IMR-90 (cell line): ENCODE measurements around the gene DAZL. TPM values are rescaled to one million over a fixed set of nuclear protein-coding genes. Genes with fewer than 3 reads are reported as not detected.
A peak's percentile ranks its signal among the peaks of the same experiment; 100 is the strongest.

Experiments
- ATAC-seq: fragments of 200-7000 bp; cut with Tn5 transposase; 2 replicates; pipeline ENCODE4 v1.9.1; 2020; ENCODE audit warnings: low read depth, mild to moderate bottlenecking, moderate library complexity
- BruUV-seq: library from RNA; stranded (reverse); fragments of 400-500 nt; replicated peaks from 2 replicates; lab custom pipeline; 2021; lab: Mats Ljungman, UMichigan
- CTCF ChIA-PET: fragments of 300-600 bp; formaldehyde crosslinking; extraction: SDS; loops from one replicate; lab custom pipeline; 2021; ENCODE audit warnings: antibody characterized with exemption; lab: Yijun Ruan, JAX
- POLR2A ChIA-PET: fragments of 300-600 bp; sonication (Branson Sonifier 250); formaldehyde crosslinking; loops from one replicate; lab custom pipeline; 2022; ENCODE audit warnings: antibody characterized with exemption; ENCODE audit not compliant: unreplicated experiment; lab: Charles Lee
- DNase-seq: peaks from one replicate; pipeline ENCODE4 v3.0.0; 2013
- H2AFZ ChIP-seq: replicated peaks from 2 replicates; pipeline ENCODE3; 2013; ENCODE audit warnings: low read length, mild to moderate bottlenecking; ENCODE audit not compliant: poor library complexity
- H2AK5ac ChIP-seq: 2 replicates; pipeline ENCODE4 v1.6.1; 2013; ENCODE audit warnings: low read depth, low read length, inconsistent platforms
- H2AK9ac ChIP-seq: replicated peaks from 2 replicates; pipeline ENCODE3; 2013; ENCODE audit warnings: mild to moderate bottlenecking, low read depth, low read length, moderate library complexity; ENCODE audit not compliant: poor library complexity
- H2BK120ac ChIP-seq: 2 replicates; pipeline ENCODE4 v1.6.1; 2013; ENCODE audit warnings: low read depth, low read length, inconsistent platforms
- H2BK15ac ChIP-seq: 3 replicates; pipeline ENCODE4 v1.6.1; 2013; ENCODE audit warnings: low read depth, low read length, inconsistent platforms
- H2BK20ac ChIP-seq: 2 replicates; pipeline ENCODE4 v1.6.1; 2013; ENCODE audit warnings: low read depth, mild to moderate bottlenecking, inconsistent platforms, low read length, moderate library complexity
- H2BK5ac ChIP-seq: 2 replicates; pipeline ENCODE4 v1.6.1; 2013; ENCODE audit warnings: mild to moderate bottlenecking, low read depth, low read length, inconsistent platforms; ENCODE audit not compliant: poor library complexity, severe bottlenecking
- H3K14ac ChIP-seq: replicated peaks from 2 replicates; pipeline ENCODE4 v1.6.1; 2013; ENCODE audit warnings: low read depth, low read length, inconsistent platforms
- H3K18ac ChIP-seq: 2 replicates; pipeline ENCODE4 v1.6.1; 2013; ENCODE audit warnings: low read depth, low read length, control low read depth
- H3K23ac ChIP-seq: 2 replicates; pipeline ENCODE4 v1.6.1; 2013; ENCODE audit warnings: low read depth, low read length, inconsistent platforms
- H3K27ac ChIP-seq: 2 replicates; pipeline ENCODE4 v1.5.1; 2013; ENCODE audit warnings: mild to moderate bottlenecking, control low read depth, low read length; ENCODE audit not compliant: insufficient read depth
- H3K27me3 ChIP-seq: 2 replicates; pipeline ENCODE4 v1.6.1; 2013; ENCODE audit warnings: low read length; ENCODE audit not compliant: control insufficient read depth, insufficient read depth
- H3K36me3 ChIP-seq: 2 replicates; pipeline ENCODE4 v1.6.1; 2013; ENCODE audit warnings: low read length, mixed read lengths; ENCODE audit not compliant: control insufficient read depth, insufficient read depth
- H3K4ac ChIP-seq: 2 replicates; pipeline ENCODE4 v1.6.1; 2013; ENCODE audit warnings: low read depth, low read length, inconsistent platforms
- H3K4me1 ChIP-seq: 2 replicates; pipeline ENCODE4 v1.6.1; 2013; ENCODE audit warnings: low read length, mixed read lengths; ENCODE audit not compliant: control insufficient read depth, insufficient read depth
- H3K4me2 ChIP-seq: 2 replicates; pipeline ENCODE4 v1.6.1; 2013; ENCODE audit warnings: low read depth, mild to moderate bottlenecking, control low read depth, low read length, moderate library complexity
- H3K4me3 ChIP-seq: 2 replicates; pipeline ENCODE4 v1.5.1; 2013; ENCODE audit warnings: low read depth, mild to moderate bottlenecking, control low read depth, low read length, moderate library complexity; ENCODE audit not compliant: insufficient read depth
- H3K56ac ChIP-seq: 2 replicates; pipeline ENCODE4 v1.6.1; 2013; ENCODE audit warnings: low read length, inconsistent platforms; ENCODE audit not compliant: insufficient read depth; ENCODE audit errors: extremely low read depth
- H3K79me1 ChIP-seq, 2 experiments: 2 replicates each; pipeline ENCODE4 v1.6.1; 2013; ENCODE audit warnings: low read length in 2 of 2, inconsistent platforms in 1 of 2, low read depth in 1 of 2
- H3K9ac ChIP-seq: 2 replicates; pipeline ENCODE4 v1.6.1; 2013; ENCODE audit warnings: low read depth, low read length, control low read depth
- H3K9me1 ChIP-seq: 2 replicates; pipeline ENCODE4 v1.6.1; 2013; ENCODE audit warnings: low read length, inconsistent platforms; ENCODE audit not compliant: insufficient read depth
- H3K9me3 ChIP-seq: 2 replicates; pipeline ENCODE4 v1.6.1; 2013; ENCODE audit warnings: low read length; ENCODE audit not compliant: control insufficient read depth, insufficient read depth
- H4K20me1 ChIP-seq: 2 replicates; pipeline ENCODE4 v1.6.1; 2013; ENCODE audit warnings: low read length, inconsistent platforms; ENCODE audit not compliant: insufficient read depth
- H4K5ac ChIP-seq: 2 replicates; pipeline ENCODE4 v1.6.1; 2013; ENCODE audit warnings: mild to moderate bottlenecking, low read depth, low read length, control low read depth
- H4K8ac ChIP-seq, 2 experiments: 2 replicates each; pipeline ENCODE4 v1.6.1; 2013; ENCODE audit warnings: low read depth in 2 of 2, low read length in 2 of 2, control low read depth in 1 of 2, inconsistent platforms in 1 of 2
- H4K91ac ChIP-seq: 2 replicates; pipeline ENCODE4 v1.6.1; 2013; ENCODE audit warnings: low read depth, low read length, inconsistent platforms; ENCODE audit not compliant: insufficient read depth
- BHLHE40 ChIP-seq: fragments of 150-350 bp; IDR thresholded peaks from 2 replicates; pipeline ENCODE4 v1.6.1; 2016; ENCODE audit warnings: mild to moderate bottlenecking, low read depth, low read length
- CHD1 ChIP-seq: IDR thresholded peaks from 2 replicates; pipeline ENCODE4 v1.6.1; 2012; ENCODE audit warnings: low read depth, low read length, improper control_type of control experiment
- CTCF ChIP-seq: conservative IDR thresholded peaks from 2 replicates; pipeline ENCODE4 v1.5.1; 2012; ENCODE audit warnings: mild to moderate bottlenecking, low read depth, low read length, improper control_type of control experiment
- ELK1 ChIP-seq: fragments of 150-350 bp; IDR thresholded peaks from 2 replicates; pipeline ENCODE4 v1.6.1; 2016; ENCODE audit warnings: low read depth, mild to moderate bottlenecking, low read length, moderate library complexity, borderline replicate concordance
- MAZ ChIP-seq: IDR thresholded peaks from 2 replicates; pipeline ENCODE4 v1.6.1; 2012; ENCODE audit warnings: low read depth, mild to moderate bottlenecking, low read length, improper control_type of control experiment, moderate library complexity, borderline replicate concordance
- NFE2L2 ChIP-seq: fragments of 150-350 bp; IDR thresholded peaks from 2 replicates; pipeline ENCODE4 v1.6.1; 2016; ENCODE audit warnings: low read depth, mild to moderate bottlenecking, low read length
- RAD21 ChIP-seq: IDR thresholded peaks from 2 replicates; pipeline ENCODE4 v1.6.1; 2012; ENCODE audit warnings: low read length, improper control_type of control experiment
- SMC3 ChIP-seq: fragments of 150-350 bp; IDR thresholded peaks from 2 replicates; pipeline ENCODE4 v1.6.1; 2016; ENCODE audit warnings: low read depth, mild to moderate bottlenecking, antibody characterized with exemption, low read length, moderate library complexity
- WGBS, 2 experiments: methylation state at CpG; one replicate each; pipeline versions ENCODE4 v1.1.5 to v1.1.7; 2013; ENCODE audit warnings: missing lambda C conversion rate in 2 of 2; ENCODE audit not compliant: insufficient read length in 1 of 2; ENCODE audit errors: extremely low coverage in 2 of 2; 5-methylcytosine and 5-hydroxymethylcytosine counted together
- dilution Hi-C: fragments of 300-500 bp; cut with HindIII; formaldehyde crosslinking; loops from one replicate; pipeline ENCODE4 v1.14.3; 2018; ENCODE audit warnings: low sequenced_read_pairs; ENCODE audit not compliant: unreplicated experiment
- in situ Hi-C: fragments of 300-500 bp; cut with MboI; formaldehyde crosslinking; loops from 3 replicates; pipeline ENCODE4 v1.14.3; 2019; ENCODE audit warnings: low sequenced_read_pairs, inconsistent platforms, mixed read lengths
- intact Hi-C: fragments of 100-400 bp; cut with micrococcal nuclease; formaldehyde crosslinking; loops from 2 replicates; pipeline ENCODE4 v1.10.0; 2022
- polyA plus RNA-seq, 3 experiments: library from polyadenylated mRNA; depleted of rRNA; stranded (reverse); fragments of >200 nt; gene quantifications; 2 replicates each; pipeline ENCODE4 v1.2.3, GENCODE V29; 2012; ENCODE audit warnings: low replicate concordance in 1 of 3
- total RNA-seq: library from RNA; depleted of rRNA; stranded (reverse); fragments of >200 nt; gene quantifications from 2 replicates; pipeline ENCODE4 v1.2.3, GENCODE V29; 2012

The DAZL gene
- total and polyA plus RNA-seq, 2 of the 4 experiments (the other 2 are of a cell fraction): not detected

GRCh38 chr3:16600780-16601536, 4.3 kb downstream of the DAZL start:
- Histone ChIP-seq H3K23ac (no peak overlapping the region), H2BK120ac (no peak overlapping the region), H3K56ac (no peak overlapping the region), H3K4me2 (no peak overlapping the region), H2BK5ac (no peak overlapping the region), H4K91ac (no peak overlapping the region), H3K4ac (no peak overlapping the region), H3K4me1 (no peaks in the 10 kb centered on the region), H3K36me3 (no peaks in the 10 kb centered on the region), H3K27ac (no peak overlapping the region), H3K18ac (no peak overlapping the region), H3K9me3 (no peaks in the 10 kb centered on the region), H2AFZ (no peak overlapping the region), H3K27me3 (peaks cover 3% of the 10 kb centered on the region), H4K5ac (no peak overlapping the region), H2BK15ac (no peak overlapping the region), H3K9me1 (no peaks in the 10 kb centered on the region), H3K9ac (no peak overlapping the region), H4K8ac (no peak overlapping the region), H3K14ac (no peak overlapping the region), H3K4me3 (no peak overlapping the region), H2AK9ac (no peak overlapping the region), H2BK20ac (no peak overlapping the region), H3K79me1 (no peaks in the 10 kb centered on the region), H4K20me1 (no peaks in the 10 kb centered on the region), H2AK5ac (no peak overlapping the region)
- in situ Hi-C loops (loop anchor here (5.0 kb wide), 1 partner anchor 636 kb away; no protein-coding TSS in a partner anchor), dilution Hi-C loops (loop anchor here (25.0 kb wide), 1 partner anchor 586 kb away; no protein-coding TSS in a partner anchor), intact Hi-C loops (loop anchor here (1.0 to 5.0 kb wide), 5 partner anchors 432 to 1786 kb away; no protein-coding TSS in a partner anchor)
- no CpG with 5 or more reads among the region's 7 CpGs for WGBS, 2 experiments
- peak; percentile 79 for ATAC-seq
- DNase-seq: peak; percentile 81
- no peak for TF ChIP-seq ELK1
- no peak for TF ChIP-seq BHLHE40
- no peak for TF ChIP-seq CHD1
- TF ChIP-seq NFE2L2: no peak
- TF ChIP-seq RAD21: peak; percentile 91
- peak; percentile 85 for TF ChIP-seq SMC3
- TF ChIP-seq MAZ: no peak
- peak; percentile 88 for TF ChIP-seq CTCF
- BruUV-seq: no TSS peak
- ChIA-PET CTCF (interaction anchor here (0.5 to 1.0 kb wide), 5 partner anchors 13 to 631 kb away, joined by 3 read pairs; no protein-coding TSS in a partner anchor), POLR2A (no interaction called here)
